Heart right ventricle (tissue), 16 donors: ENCODE results near the gene EXT2. TPM values are rescaled to one million over a fixed set of nuclear protein-coding genes. Genes with fewer than 3 reads are reported as not detected.

Experiments used
- ATAC-seq, 8 donors: fragments of 200-7000 bp; cut with Tn5 transposase; one replicate each; pipeline ENCODE4 v1.9.1; 2020; ENCODE audit warnings: mild to moderate bottlenecking in 8 of 8, moderate library complexity in 8 of 8, moderate number of reproducible peaks in 1 of 8
- DNase-seq, 2 donors: peaks; one replicate each; pipeline ENCODE4 v3.0.0-alpha.2; 2020
- H3K27ac ChIP-seq, 10 donors: fragments of 200-600 bp; sonication (generic) in 2 of 10; one replicate each; pipeline versions ENCODE4 v1.5.0 to v1.8.0; 2020 to 2022; ENCODE audit warnings: mild to moderate bottlenecking in 3 of 10
- H3K27me3 ChIP-seq, 7 donors: fragments of 200-600 bp; one replicate each; pipeline ENCODE4 v1.8.0; 2021 to 2022; ENCODE audit warnings: mild to moderate bottlenecking in 2 of 7
- H3K36me3 ChIP-seq, 9 donors: fragments of 200-600 bp; sonication (generic) in 1 of 9; one replicate each; pipeline versions ENCODE4 v1.5.0 to v1.8.0; 2020 to 2022; ENCODE audit warnings: mild to moderate bottlenecking in 2 of 9
- H3K4me1 ChIP-seq, 9 donors: fragments of 200-600 bp; sonication (generic) in 1 of 9; one replicate each; pipeline versions ENCODE4 v1.5.0 to v1.8.0; 2020 to 2022; ENCODE audit warnings: mild to moderate bottlenecking in 4 of 9
- H3K4me3 ChIP-seq, 10 donors: fragments of 200-600 bp; sonication (generic) in 2 of 10; one replicate each; pipeline versions ENCODE4 v1.5.0 to v1.8.0; 2020 to 2022; ENCODE audit warnings: mild to moderate bottlenecking in 7 of 10, moderate library complexity in 2 of 10
- H3K9me3 ChIP-seq, 11 donors: fragments of 200-600 bp in 10 of 11; sonication (generic) in 2 of 11; one replicate each; pipeline versions ENCODE4 v1.5.0 to v1.8.0; 2013 to 2022; ENCODE audit warnings: mild to moderate bottlenecking in 2 of 11, control low read depth in 1 of 11, moderate library complexity in 1 of 11
- CTCF ChIP-seq, 9 donors: fragments of 200-600 bp; sonication (generic) in 2 of 9; IDR thresholded peaks; one replicate each; pipeline versions ENCODE4 v1.5.0 to v1.8.0; 2021 to 2022; ENCODE audit warnings: antibody characterized with exemption in 9 of 9, mild to moderate bottlenecking in 5 of 9, moderate library complexity in 1 of 9
- WGBS, 2 donors: extraction: QIAGEN DNeasy Blood & Tissue Kit; methylation state at CpG; one replicate each; pipeline ENCODE4 v1.1.7; 2013; ENCODE audit warnings: inconsistent platforms in 1 of 2; 5-methylcytosine and 5-hydroxymethylcytosine counted together
- intact Hi-C, 10 donors: fragments of 100-400 bp; cut with DNase I; formaldehyde crosslinking; loops; one replicate each; pipeline versions ENCODE4 v1.11.1 to v1.14.2; 2022
- polyA plus RNA-seq, 2 donors: library from polyadenylated mRNA; stranded (reverse); fragments of 200-250 nt; gene quantifications; one replicate each; pipeline ENCODE4 v1.2.3, GENCODE V29; 2013
- total RNA-seq, 10 donors: library from RNA; stranded (reverse); fragmentation: NEBNext Ultra II Directional in 3 of 10; extraction: Animal tissue kit (Norgen Biotek cat#: 25700) in 3 of 10; gene quantifications; one replicate each; pipeline versions ENCODE4 v1.2.1 to v1.2.4, GENCODE V29; 2021 to 2023
- donor health status: Arrhythmogenic right ventricular cardiomyopathy.
- donor health status: ischemic (EF 13 %, LVEDD 7.1; RV severe dilation, severe dysfunction).
- donor health status: healthy with polysubstance abuse.
- donor health status: DM: no; HTN: yes; CAD: no.
- donor health status: DM: no; HTN: no; CAD: no.
- donor health status: ischemic (EF 25% LVEDD 6.9; RV normal size, moderate dysfunction).
- donor health status: ischemic (EF 25% LVEDD 5.7; RV mildly dilated, moderate dysfunction).
- donor health status: healthy.
- donor health status: DM: yes; HTN: yes; CAD: no.
- donor health status: Ischemic cardiomyopathy.
- donor health status: ischemic (EF 35%, LVEDD 5.7; RV mildly dilated, moderate dysfunction).
- donor health status: nonischemic (EF 11% LVEDD 7.7; RV severe dilation, severe dysfunction).
- donor health status: DM: yes; HTN: yes; CAD: no.
- donor health status: PGD.
- donor health status: ischemic (EF 29% LVEDD 5.4; RV normal size, mild dysfunction).
- donor health status: nonischemic (EF 23%, LVEDD 6.1; RV moderate dilation, normal function).

Gene EXT2
- total and polyA plus RNA-seq, 12 donors = 18.7 to 35.1 (median 28.2) TPM

- Histone ChIP-seq H3K27me3 (no peaks in the 10 kb centered on the region), H3K4me1 (peaks cover 1 to 43% (median 25%) of the 10 kb centered on the region in 9 donors), H3K4me3 (no peak overlapping the region), H3K9me3 (no peaks in the 10 kb centered on the region), H3K27ac (peak overlapping the region in 1 of 10 donors; percentile 7), H3K36me3 (peaks cover 0 to 66% (median 19%) of the 10 kb centered on the region in 9 donors)
- peak in 1 of 2 donors; percentile 27 for DNase-seq
- TF ChIP-seq CTCF (IDR thresholded peaks at IDR 0.05) = peak in 8 of 9 donors; percentile 24 to 69 (median 56)
- ATAC-seq = peak; percentile 72 to 87 (median 83)
- intact Hi-C loops = no loop called here
- WGBS, 2 donors = 49 to 66% methylated on average over 5 of the region's 5 CpGs
These were observed 24.7 kb downstream of the EXT2 start for GRCh38 chr11:44120169-44120568.

GRCh38 chr11:44125598-44125997 lies 30.1 kb downstream of the EXT2 start:
- no peak for TF ChIP-seq CTCF (IDR thresholded peaks at IDR 0.05)
- H3K27ac ChIP-seq = peak overlapping the region in 4 of 10 donors; percentile 7 to 22 (median 16)
- WGBS, 2 donors = 32 to 43% methylated on average over 4 of the region's 4 CpGs
- no peaks in the 10 kb centered on the region for H3K9me3 ChIP-seq
- intact Hi-C loops = no loop called here
- no peak overlapping the region for H3K4me3 ChIP-seq
- DNase-seq = no peak
- no peaks in the 10 kb centered on the region for H3K27me3 ChIP-seq
- peak in 7 of 8 donors; percentile 34 to 85 (median 69) for ATAC-seq
- peaks cover 0 to 89% (median 39%) of the 10 kb centered on the region in 9 donors for H3K36me3 ChIP-seq
- H3K4me1 ChIP-seq = peaks cover 0 to 24% (median 9%) of the 10 kb centered on the region in 9 donors

GRCh38 chr11:44126304-44126703 lies 30.8 kb downstream of the EXT2 start:
- Histone ChIP-seq H3K27me3 (no peaks in the 10 kb centered on the region), H3K27ac (no peak overlapping the region), H3K4me3 (no peak overlapping the region), H3K36me3 (peaks cover 0 to 95% (median 41%) of the 10 kb centered on the region in 9 donors), H3K4me1 (peaks cover 0 to 18% (median 6%) of the 10 kb centered on the region in 9 donors), H3K9me3 (no peaks in the 10 kb centered on the region)
- no peak for TF ChIP-seq CTCF (IDR thresholded peaks at IDR 0.05)
- 90 to 91% methylated on average over 2 of the region's 2 CpGs for WGBS, 2 donors
- intact Hi-C loops = no loop called here
- ATAC-seq (no peak), DNase-seq (no peak)

- no peaks in the 10 kb centered on the region for H3K27me3 ChIP-seq
- 93% methylated on average over 8 of the region's 8 CpGs for WGBS, 2 donors
- no peak overlapping the region for H3K4me3 ChIP-seq
- H3K27ac ChIP-seq = no peak overlapping the region
- H3K9me3 ChIP-seq = no peaks in the 10 kb centered on the region
- H3K4me1 ChIP-seq = peaks cover 0 to 18% (median 6%) of the 10 kb centered on the region in 9 donors
- ATAC-seq (no peak), DNase-seq (no peak)
- TF ChIP-seq CTCF (IDR thresholded peaks at IDR 0.05) = no peak
- intact Hi-C loops = no loop called here
- H3K36me3 ChIP-seq = peaks cover 0 to 95% (median 41%) of the 10 kb centered on the region in 9 donors
These were observed 31.7 kb downstream of the EXT2 start for GRCh38 chr11:44127130-44127529.
